ENCODE data around the gene FTL.

Gene FTL

GRCh38 chr19:48977061-48977460 is 12.0 kb downstream of the FTL start:
- no peak overlapping the region for H3K4me3 ChIP-seq (ENCODE audit: low read depth, low read length)
- TF ChIP-seq POLR2A (IDR thresholded peaks at IDR 0.05; ENCODE audit: extremely low read depth, insufficient read length) (no peak), MYC (IDR thresholded peaks at IDR 0.05; ENCODE audit: low read depth, low read length) (no peak), CTCF (IDR thresholded peaks at IDR 0.05; ENCODE audit: low read depth, low read length) (no peak)
- TF ChIP-seq, protein P1, sequence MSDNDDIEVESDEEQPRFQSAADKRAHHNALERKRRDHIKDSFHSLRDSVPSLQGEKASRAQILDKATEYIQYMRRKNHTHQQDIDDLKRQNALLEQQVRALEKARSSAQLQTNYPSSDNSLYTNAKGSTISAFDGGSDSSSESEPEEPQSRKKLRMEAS (IDR thresholded peaks at IDR 0.05; ENCODE audit: low read depth, low read length): no peak
- no peak for DNase-seq (ENCODE audit: low read depth)

DNA sequence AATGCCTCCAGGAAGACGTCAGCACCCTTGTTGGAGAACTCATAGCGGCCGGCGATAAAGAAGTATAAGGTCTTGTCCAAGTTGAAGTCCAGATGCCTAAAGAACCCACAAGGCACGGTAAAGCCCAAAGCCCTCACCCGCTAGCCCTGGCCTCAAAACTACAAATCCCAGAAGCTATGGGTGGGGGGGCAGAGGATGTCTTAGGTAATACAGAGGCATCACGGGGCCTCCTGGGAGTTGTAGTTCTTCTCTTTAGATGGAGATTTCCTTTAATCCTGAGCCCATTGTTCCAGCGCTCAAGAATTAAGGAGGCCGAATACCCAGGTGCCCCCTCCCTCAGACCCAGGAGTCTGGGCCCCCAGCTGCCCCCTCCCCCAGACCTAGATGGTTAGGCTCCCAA is 17.2 kb downstream of the FTL start:
- TF ChIP-seq, protein P1 (IDR thresholded peaks at IDR 0.05; ENCODE audit: low read depth, low read length): no peak
- TF ChIP-seq MYC (IDR thresholded peaks at IDR 0.05; ENCODE audit: low read depth, low read length): no peak
- no peak for TF ChIP-seq CTCF (IDR thresholded peaks at IDR 0.05; ENCODE audit: low read depth, low read length)
- no peak for TF ChIP-seq POLR2A (IDR thresholded peaks at IDR 0.05; ENCODE audit: extremely low read depth, insufficient read length)
- DNase-seq (ENCODE audit: low read depth): no peak
- no peak overlapping the region for H3K4me3 ChIP-seq (ENCODE audit: low read depth, low read length)

DNA sequence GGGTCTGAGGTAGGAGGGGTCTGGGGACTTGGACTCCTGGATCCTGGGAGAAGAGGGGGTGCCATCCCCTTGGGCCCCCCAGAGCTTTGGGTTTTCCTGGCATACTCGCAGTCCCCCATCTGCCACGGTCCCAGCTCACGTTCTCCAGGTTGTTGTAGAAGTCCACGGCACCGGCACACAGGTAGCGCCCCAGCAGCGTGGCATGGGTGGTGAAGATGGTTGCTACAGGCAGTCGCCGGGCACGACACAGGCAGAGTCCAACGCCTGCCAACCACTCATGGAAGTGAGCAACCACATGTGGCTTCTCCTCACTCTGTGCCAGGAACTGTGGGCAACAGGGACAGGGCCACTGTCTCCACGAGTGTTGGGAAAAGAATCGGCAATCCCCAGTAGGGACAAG is 20.6 kb downstream of the FTL start:
- H3K4me3 ChIP-seq (ENCODE audit: low read depth, low read length): no peak overlapping the region
- TF ChIP-seq CTCF (IDR thresholded peaks at IDR 0.05; ENCODE audit: low read depth, low read length) (no peak), MYC (IDR thresholded peaks at IDR 0.05; ENCODE audit: low read depth, low read length) (no peak), POLR2A (IDR thresholded peaks at IDR 0.05; ENCODE audit: extremely low read depth, insufficient read length) (no peak)
- TF ChIP-seq, protein P1 (IDR thresholded peaks at IDR 0.05; ENCODE audit: low read depth, low read length): no peak
- no peak for DNase-seq (ENCODE audit: low read depth)

DNA sequence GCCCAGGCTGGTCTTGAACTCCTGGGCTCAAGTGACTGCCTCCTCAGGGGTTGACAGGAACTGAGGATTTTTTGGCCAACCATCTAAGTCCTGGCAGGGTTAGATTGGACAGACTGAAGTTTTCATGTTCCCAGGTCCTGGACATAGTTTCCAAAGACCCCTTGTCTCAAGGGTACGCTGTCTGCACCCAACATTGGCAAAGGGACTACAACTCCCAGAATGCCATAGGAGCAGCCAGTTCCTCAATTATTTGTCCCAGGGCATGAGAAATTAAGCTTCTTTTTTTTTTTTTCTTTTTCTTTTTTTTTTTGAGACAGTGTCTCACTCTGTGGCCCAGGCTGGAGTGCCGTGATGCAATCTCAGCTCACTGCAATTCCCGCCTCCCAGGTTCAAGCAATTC is 21.1 kb downstream of the FTL start:
- TF ChIP-seq MYC (IDR thresholded peaks at IDR 0.05; ENCODE audit: low read depth, low read length) (no peak), CTCF (IDR thresholded peaks at IDR 0.05; ENCODE audit: low read depth, low read length) (no peak), POLR2A (IDR thresholded peaks at IDR 0.05; ENCODE audit: extremely low read depth, insufficient read length) (no peak)
- TF ChIP-seq, protein P1 (IDR thresholded peaks at IDR 0.05; ENCODE audit: low read depth, low read length): no peak
- H3K4me3 ChIP-seq (ENCODE audit: low read depth, low read length): no peak overlapping the region
- DNase-seq (ENCODE audit: low read depth): no peak

GRCh38 chr19:48987323-48987722 is 22.2 kb downstream of the FTL start:
- DNase-seq (ENCODE audit: low read depth): no peak
- TF ChIP-seq POLR2A (IDR thresholded peaks at IDR 0.05; ENCODE audit: extremely low read depth, insufficient read length) (no peak), CTCF (IDR thresholded peaks at IDR 0.05; ENCODE audit: low read depth, low read length) (no peak), MYC (IDR thresholded peaks at IDR 0.05; ENCODE audit: low read depth, low read length) (no peak)
- TF ChIP-seq, protein P1 (IDR thresholded peaks at IDR 0.05; ENCODE audit: low read depth, low read length): no peak

GRCh38 chr19:48988286-48988685 is 23.2 kb downstream of the FTL start:
- TF ChIP-seq POLR2A (IDR thresholded peaks at IDR 0.05; ENCODE audit: extremely low read depth, insufficient read length) (no peak), CTCF (IDR thresholded peaks at IDR 0.05; ENCODE audit: low read depth, low read length) (no peak), MYC (IDR thresholded peaks at IDR 0.05; ENCODE audit: low read depth, low read length) (no peak)
- TF ChIP-seq, protein P1 (IDR thresholded peaks at IDR 0.05; ENCODE audit: low read depth, low read length): no peak
- no peak overlapping the region for H3K4me3 ChIP-seq (ENCODE audit: low read depth, low read length)
- no peak for DNase-seq (ENCODE audit: low read depth)

More at GRCh38 chr19:48987323-48987722, 22.2 kb downstream of the FTL start:
- no peak overlapping the region for H3K4me3 ChIP-seq (ENCODE audit: low read depth, low read length)

Measured in NB4 (cell line).